SIG-M5 treated with dmso at 0.1 percent for 504 hours (cell line): Measurements from ENCODE around the gene NOC4L.

Experiments
- DNase-seq: peaks from one replicate; lab custom pipeline; 2025; ENCODE audit not compliant: unreplicated experiment; lab: John Stamatoyannopoulos, UW

The NOC4L gene

GRCh38 chr12:132168311-132169031 lies 24.2 kb downstream of the NOC4L start:
- DNase-seq: no peak

- no peak for DNase-seq
Measured at GRCh38 chr12:132169376-132169775, 25.1 kb downstream of the NOC4L start.

- DNase-seq: no peak
Measured at GRCh38 chr12:132170094-132170636, 25.9 kb downstream of the NOC4L start.

DNA sequence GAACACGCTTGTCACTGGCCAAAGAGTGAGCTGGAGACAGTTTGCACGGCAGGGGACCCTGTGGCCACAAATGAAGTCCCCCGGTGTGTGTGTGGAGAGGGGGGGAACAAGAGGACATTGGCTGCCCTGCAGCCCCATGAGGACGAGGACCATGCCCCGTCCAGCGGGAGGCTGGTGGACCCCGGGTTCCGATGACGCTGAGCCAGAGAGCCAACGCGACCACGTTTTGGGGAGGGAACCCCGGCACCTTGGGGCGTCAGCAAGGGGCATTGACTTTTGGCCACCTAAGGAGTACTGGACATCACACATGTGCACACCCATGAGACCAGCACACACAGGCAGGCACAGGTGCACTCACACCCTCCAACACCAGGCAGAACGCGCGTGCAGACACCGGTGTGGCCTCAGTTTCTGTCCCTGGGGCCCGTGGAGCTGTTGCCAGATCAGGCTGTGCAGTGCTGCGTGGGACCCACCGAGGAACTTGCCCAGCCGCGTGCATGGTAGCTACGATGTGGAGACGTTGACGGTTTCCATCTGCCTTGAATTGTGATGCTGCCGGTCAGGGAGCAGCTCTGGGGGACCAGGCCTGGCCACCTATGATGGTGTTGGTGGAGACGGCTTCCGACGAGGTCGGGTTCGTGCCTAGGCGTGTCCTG lies 26.5 kb downstream of the NOC4L start:
- no peak for DNase-seq

DNA sequence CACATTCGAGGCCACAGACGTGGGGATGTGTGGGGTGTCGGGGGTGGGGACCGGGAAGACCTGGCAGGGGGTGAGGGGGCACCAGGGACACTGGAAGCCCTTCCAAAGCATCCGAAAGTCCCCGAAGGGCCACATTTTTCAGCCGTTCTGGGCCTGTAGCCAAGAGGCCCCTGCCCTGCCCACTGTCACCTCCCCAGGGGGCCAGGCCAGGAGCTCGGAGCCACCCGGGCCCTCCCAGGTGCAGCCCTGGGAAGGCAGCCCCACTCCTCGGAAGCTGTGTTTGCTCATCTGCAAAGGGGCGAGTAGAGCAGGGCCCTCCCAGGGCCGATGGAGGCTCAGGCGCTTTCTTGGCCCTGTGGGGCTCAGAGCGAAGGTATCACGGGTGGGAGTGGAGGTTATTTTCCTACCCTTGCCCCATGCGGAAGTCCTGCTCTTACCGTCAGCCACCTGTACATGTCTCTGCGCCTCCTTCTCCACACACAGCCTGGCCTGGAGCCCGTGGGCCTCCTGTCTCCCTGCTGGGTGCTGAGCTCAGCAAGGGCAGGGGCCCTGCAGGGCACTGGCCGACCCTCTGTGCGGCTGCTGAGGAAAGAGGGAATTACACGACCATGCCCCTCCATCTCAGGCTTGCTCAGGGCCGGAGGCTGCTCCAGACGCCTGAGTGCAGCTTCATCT lies 27.2 kb downstream of the NOC4L start:
- no peak for DNase-seq

GRCh38 chr12:132171968-132172521 lies 27.8 kb downstream of the NOC4L start:
- no peak for DNase-seq

GRCh38 chr12:132172619-132173018 lies 28.4 kb downstream of the NOC4L start:
- DNase-seq: no peak

- DNase-seq: no peak
Measured at GRCh38 chr12:132173135-132174014, 29.1 kb downstream of the NOC4L start.

DNA sequence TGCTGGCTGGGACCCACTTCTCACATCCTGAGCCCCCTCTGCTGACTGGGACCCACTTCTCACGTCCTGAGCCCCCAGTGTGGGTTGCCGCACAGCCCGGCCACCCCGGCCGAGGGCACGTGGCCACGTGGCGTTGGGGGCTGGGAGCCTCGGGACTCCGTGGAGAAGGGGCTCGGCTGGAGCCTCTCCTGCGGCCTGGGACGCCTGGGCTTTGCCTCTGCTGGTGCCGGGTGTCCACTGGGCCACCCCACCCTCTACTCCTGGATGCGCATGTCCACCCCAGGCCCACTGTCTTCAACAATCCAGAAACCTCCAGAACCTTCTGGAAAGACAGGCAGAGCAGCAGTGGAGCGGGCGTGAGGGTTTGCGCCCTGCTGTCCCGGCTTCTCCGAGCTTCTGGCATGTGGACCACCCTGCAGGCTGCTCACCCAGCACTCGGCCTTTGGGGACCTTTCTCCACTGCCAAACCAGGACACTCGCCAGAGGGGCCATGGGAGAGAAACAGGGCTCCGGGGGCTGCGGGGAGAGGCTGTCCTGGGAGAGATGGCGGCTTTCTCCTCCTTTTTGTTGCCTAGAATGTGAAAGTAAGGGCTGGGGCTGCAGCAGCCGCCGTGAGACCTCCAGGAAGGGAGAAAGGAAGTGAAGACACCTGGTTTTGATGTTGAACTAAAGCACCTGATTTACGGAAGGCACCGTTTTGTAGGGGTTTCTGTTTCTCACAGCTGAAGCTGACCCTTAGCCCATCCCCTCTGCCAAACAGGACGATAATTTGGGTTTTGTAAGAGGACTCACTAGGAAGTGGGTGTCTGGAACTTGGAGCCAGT lies 30.0 kb downstream of the NOC4L start:
- no peak for DNase-seq

- DNase-seq: no peak
Measured at GRCh38 chr12:132174839-132175490, 30.7 kb downstream of the NOC4L start.

GRCh38 chr12:132175496-132176384 lies 31.5 kb downstream of the NOC4L start:
- DNase-seq: no peak

- DNase-seq: no peak
Measured at GRCh38 chr12:132176385-132176919, 32.2 kb downstream of the NOC4L start.

GRCh38 chr12:132176920-132177551 lies 32.8 kb downstream of the NOC4L start:
- no peak for DNase-seq

- DNase-seq: no peak
Measured at GRCh38 chr12:132178316-132178715, 34.1 kb downstream of the NOC4L start.

DNA sequence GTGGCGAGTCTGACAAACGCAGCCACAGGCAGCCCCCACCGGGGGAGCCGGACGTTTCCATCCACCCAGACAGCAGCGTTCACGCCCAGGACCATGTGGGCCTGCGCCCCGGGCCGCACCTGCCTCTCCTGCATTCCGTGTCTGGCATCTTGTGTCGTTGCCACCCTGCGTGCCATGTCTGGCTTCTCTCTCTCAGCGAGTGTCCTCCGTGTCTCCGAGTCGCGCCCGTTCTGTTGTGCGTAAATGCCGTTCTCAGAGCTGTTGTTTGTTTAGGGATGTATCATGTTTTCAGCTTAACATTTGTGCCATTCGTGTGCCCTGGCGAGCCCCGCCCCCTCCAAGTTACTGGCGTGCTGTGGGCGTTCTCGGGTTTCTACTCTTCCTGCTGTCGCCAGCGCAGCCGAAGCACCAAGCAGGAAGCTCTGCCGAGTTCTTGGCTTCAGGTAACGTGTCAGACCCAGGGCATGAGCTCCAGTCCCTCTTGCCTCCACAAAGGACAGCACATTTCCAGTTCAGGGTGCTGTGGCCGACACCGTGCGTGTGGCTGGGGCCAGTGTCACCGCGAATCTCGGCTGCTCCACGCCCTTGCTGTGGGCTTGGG lies 34.6 kb downstream of the NOC4L start:
- no peak for DNase-seq

DNA sequence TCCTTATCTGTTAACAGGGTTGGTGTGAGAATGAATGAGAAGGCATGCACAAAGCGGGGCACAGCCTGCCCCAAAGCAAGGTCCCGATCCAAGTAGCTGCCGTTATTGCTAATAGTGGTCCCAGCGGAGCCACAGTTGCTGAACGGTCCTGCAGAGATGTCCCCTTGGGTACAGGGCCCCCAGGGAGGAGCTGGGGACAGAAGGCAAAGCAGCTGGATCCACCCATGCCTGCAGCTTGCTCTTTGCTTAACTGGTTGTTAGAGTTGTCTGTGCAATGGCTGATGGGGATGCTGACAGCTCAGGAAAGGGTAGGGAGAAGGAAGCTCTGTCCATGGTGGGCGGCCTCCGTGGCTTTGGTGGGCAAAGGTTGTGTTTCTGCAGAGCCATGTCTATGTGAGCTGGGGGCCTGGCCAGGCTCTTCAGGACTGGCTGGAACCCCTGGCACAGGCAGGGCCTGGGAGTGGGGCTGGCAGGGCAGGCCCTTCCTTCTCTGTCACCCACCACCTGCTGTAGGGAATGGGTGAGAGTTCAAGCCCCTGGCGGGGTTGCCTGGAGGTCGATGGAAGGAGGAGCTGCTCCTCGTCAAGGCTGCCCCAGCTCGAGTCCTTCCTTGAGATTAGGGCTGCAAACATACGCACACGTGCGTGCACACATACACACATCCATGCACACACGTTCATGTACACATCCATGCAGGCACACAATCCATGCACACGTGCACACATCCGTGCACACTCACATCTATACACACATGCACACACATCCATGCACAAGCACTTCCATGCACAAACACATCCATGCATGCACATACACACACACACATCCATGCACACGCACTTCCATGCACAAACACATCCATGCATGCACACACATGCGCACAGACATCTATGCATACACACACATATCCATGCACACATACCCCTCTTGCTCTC lies 35.4 kb downstream of the NOC4L start:
- DNase-seq: no peak
